ENCODE measurements around the gene QKI. TPM values are rescaled to one million over a fixed set of nuclear protein-coding genes. Genes with fewer than 3 reads are reported as not detected.
A peak's percentile ranks its signal among the peaks of the same experiment; 100 is the strongest.

Gene QKI
- total RNA-seq, 1 experiment from 2014 or later: 176 TPM

- no peak overlapping the region for H2BK5ac ChIP-seq (ENCODE audit: insufficient read length, low read length)
- no peak for DNase-seq
- no peak overlapping the region for H3K14ac ChIP-seq (ENCODE audit: insufficient read depth, low read length)
- no peak overlapping the region for H3K4ac ChIP-seq (ENCODE audit: low read depth, low read length)
- H2AFZ ChIP-seq (ENCODE audit: low read length): no peak overlapping the region
- H4K8ac ChIP-seq (replicated peaks; ENCODE audit: insufficient read length, low read depth, low read length): no peak overlapping the region
- TF ChIP-seq CTCF (conservative IDR thresholded peaks at IDR 0.05): no peak
- no peak overlapping the region for H2BK20ac ChIP-seq (ENCODE audit: low read depth, low read length, poor library complexity, severe bottlenecking)
- H3K27ac ChIP-seq (ENCODE audit: insufficient read length, low read depth, low read length): no peak overlapping the region
- H3K4me2 ChIP-seq (ENCODE audit: insufficient read depth, insufficient read length, low read length): no peak overlapping the region
- no peak overlapping the region for H2BK120ac ChIP-seq (ENCODE audit: low read depth, low read length, poor library complexity, severe bottlenecking)
- no peak overlapping the region for H2AK5ac ChIP-seq (ENCODE audit: insufficient read length, low read length)
- H3K9me3 ChIP-seq (ENCODE audit: control insufficient read depth, low read depth, low read length): no peaks in the 10 kb centered on the region
- no peak overlapping the region for H3K56ac ChIP-seq (ENCODE audit: insufficient read length, low read depth, low read length)
- H3K9ac ChIP-seq (ENCODE audit: extremely low read depth, insufficient read length, low read length): no peak overlapping the region
- no peak overlapping the region for H4K5ac ChIP-seq (ENCODE audit: insufficient read length, low read depth, low read length)
- no peak overlapping the region for H3K4me3 Mint-ChIP-seq
- no peaks in the 10 kb centered on the region for H4K20me1 ChIP-seq (ENCODE audit: control insufficient read depth, insufficient read depth, insufficient read length)
- no peaks in the 10 kb centered on the region for H3K23me2 ChIP-seq (ENCODE audit: insufficient read length, low read depth, low read length, poor library complexity, severe bottlenecking)
- no peak overlapping the region for H3K18ac ChIP-seq (ENCODE audit: insufficient read length, low read depth, low read length)
- H3T11ph ChIP-seq (ENCODE audit: low read length): no peak overlapping the region
- no peak overlapping the region for H2BK15ac ChIP-seq (ENCODE audit: low read depth, low read length)
- no peaks in the 10 kb centered on the region for H3K27me3 ChIP-seq (ENCODE audit: insufficient read depth, low read length)
- peak overlapping the region in 1 of 3 experiments; percentile 16; a peak in 2 of 7 replicates for H3K27ac Mint-ChIP-seq
- peaks cover 2 to 14% (median 7%) of the 10 kb centered on the region in 3 experiments; a peak in 4 of 7 replicates for H3K36me3 Mint-ChIP-seq (ENCODE audit: insufficient read depth in 1 of 3, low read depth in 3 of 3)
- H3K9me3 Mint-ChIP-seq: peaks cover 0 to 1% of the 10 kb centered on the region in 2 experiments; a peak in 1 of 5 replicates
- no peak overlapping the region for H4K91ac ChIP-seq (ENCODE audit: insufficient read length, low read depth, low read length)
- no CpG with 5 or more reads among the region's 3 CpGs for WGBS (ENCODE audit: extremely low coverage, insufficient read length, low lambda C conversion rate)
- H2BK12ac ChIP-seq (ENCODE audit: insufficient read length, low read depth, low read length): no peak overlapping the region
- peaks cover 24 to 29% of the 10 kb centered on the region in 2 experiments for H3K4me1 Mint-ChIP-seq
- no peak overlapping the region for H3K23ac ChIP-seq (ENCODE audit: insufficient read length, low read depth, low read length)
- no peaks in the 10 kb centered on the region for H3K27me3 Mint-ChIP-seq (ENCODE audit: low read depth)
- H3K79me2 ChIP-seq (ENCODE audit: insufficient read depth, low read length): peaks cover 14% of the 10 kb centered on the region; the same call in 1 of the 2 replicates
- no peaks in the 10 kb centered on the region; the same call in none of the 2 replicates for H3K4me1 ChIP-seq (ENCODE audit: insufficient read depth, low read length)
- peaks cover 2% of the 10 kb centered on the region for H3K79me1 ChIP-seq (ENCODE audit: insufficient read depth, low read depth, low read length, poor library complexity, severe bottlenecking)
Measured at GRCh38 chr6:163457637-163458561, 43.4 kb downstream of the QKI start.
